ENCODE data around the gene CCAR1. TPM values are rescaled to one million over a fixed set of nuclear protein-coding genes. Genes with fewer than 3 reads are reported as not detected.
"Not testable (repeated sequence)": the region's sequence is repeated elsewhere in the genome, so short reads cannot be mapped to it uniquely, and the experiment has no call there.

The CCAR1 gene, protein sequence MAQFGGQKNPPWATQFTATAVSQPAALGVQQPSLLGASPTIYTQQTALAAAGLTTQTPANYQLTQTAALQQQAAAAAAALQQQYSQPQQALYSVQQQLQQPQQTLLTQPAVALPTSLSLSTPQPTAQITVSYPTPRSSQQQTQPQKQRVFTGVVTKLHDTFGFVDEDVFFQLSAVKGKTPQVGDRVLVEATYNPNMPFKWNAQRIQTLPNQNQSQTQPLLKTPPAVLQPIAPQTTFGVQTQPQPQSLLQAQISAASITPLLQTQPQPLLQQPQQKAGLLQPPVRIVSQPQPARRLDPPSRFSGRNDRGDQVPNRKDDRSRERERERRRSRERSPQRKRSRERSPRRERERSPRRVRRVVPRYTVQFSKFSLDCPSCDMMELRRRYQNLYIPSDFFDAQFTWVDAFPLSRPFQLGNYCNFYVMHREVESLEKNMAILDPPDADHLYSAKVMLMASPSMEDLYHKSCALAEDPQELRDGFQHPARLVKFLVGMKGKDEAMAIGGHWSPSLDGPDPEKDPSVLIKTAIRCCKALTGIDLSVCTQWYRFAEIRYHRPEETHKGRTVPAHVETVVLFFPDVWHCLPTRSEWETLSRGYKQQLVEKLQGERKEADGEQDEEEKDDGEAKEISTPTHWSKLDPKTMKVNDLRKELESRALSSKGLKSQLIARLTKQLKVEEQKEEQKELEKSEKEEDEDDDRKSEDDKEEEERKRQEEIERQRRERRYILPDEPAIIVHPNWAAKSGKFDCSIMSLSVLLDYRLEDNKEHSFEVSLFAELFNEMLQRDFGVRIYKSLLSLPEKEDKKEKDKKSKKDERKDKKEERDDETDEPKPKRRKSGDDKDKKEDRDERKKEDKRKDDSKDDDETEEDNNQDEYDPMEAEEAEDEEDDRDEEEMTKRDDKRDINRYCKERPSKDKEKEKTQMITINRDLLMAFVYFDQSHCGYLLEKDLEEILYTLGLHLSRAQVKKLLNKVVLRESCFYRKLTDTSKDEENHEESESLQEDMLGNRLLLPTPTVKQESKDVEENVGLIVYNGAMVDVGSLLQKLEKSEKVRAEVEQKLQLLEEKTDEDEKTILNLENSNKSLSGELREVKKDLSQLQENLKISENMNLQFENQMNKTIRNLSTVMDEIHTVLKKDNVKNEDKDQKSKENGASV
- total RNA-seq = 45.1 and 63.2 TPM in 2 replicates

GRCh38 chr10:68720793-68721672 is at the start of gene CCAR1:
TSS of gene CCAR1 (plus strand) at chr10:68721239. CDS start at chr10:68722505, 1,266 bp downstream.
- TF ChIP-seq, protein P1, sequence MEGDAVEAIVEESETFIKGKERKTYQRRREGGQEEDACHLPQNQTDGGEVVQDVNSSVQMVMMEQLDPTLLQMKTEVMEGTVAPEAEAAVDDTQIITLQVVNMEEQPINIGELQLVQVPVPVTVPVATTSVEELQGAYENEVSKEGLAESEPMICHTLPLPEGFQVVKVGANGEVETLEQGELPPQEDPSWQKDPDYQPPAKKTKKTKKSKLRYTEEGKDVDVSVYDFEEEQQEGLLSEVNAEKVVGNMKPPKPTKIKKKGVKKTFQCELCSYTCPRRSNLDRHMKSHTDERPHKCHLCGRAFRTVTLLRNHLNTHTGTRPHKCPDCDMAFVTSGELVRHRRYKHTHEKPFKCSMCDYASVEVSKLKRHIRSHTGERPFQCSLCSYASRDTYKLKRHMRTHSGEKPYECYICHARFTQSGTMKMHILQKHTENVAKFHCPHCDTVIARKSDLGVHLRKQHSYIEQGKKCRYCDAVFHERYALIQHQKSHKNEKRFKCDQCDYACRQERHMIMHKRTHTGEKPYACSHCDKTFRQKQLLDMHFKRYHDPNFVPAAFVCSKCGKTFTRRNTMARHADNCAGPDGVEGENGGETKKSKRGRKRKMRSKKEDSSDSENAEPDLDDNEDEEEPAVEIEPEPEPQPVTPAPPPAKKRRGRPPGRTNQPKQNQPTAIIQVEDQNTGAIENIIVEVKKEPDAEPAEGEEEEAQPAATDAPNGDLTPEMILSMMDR (conservative IDR thresholded peaks at IDR 0.05; ENCODE audit: low read depth, low read length) = no peak
- H3K4me3 ChIP-seq (ENCODE audit: low read depth, low read length) = peak within 1 kb of the TSS; percentile 86

DNA sequence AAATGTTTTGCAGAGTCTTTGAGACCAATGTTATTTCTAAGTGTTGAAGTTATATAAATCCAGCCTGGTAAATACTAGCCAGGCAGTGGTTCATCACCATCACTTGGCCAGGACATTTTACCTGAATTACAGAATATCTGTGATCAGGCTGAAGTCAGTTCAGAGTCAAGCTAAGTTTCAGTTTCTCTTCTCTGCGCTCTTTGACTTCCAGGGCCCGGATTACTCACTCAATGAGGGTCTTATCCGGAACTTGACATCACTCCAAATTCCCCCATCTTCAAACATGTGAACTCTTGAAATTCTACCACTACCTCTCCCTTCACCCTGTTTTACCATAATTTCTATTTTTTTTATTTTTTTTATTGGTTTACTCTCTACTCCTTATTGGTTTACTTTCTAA is 36.6 kb upstream of the CCAR1 start:
- no peak for DNase-seq (ENCODE audit: low read depth)
- H3K4me3 ChIP-seq (ENCODE audit: low read depth, low read length) = no peak overlapping the region
- TF ChIP-seq, protein P1 (conservative IDR thresholded peaks at IDR 0.05; ENCODE audit: low read depth, low read length) = no peak

More at GRCh38 chr10:68720793-68721672, at the start of gene CCAR1:
- peak; percentile 67 for DNase-seq (ENCODE audit: low read depth)

DNA sequence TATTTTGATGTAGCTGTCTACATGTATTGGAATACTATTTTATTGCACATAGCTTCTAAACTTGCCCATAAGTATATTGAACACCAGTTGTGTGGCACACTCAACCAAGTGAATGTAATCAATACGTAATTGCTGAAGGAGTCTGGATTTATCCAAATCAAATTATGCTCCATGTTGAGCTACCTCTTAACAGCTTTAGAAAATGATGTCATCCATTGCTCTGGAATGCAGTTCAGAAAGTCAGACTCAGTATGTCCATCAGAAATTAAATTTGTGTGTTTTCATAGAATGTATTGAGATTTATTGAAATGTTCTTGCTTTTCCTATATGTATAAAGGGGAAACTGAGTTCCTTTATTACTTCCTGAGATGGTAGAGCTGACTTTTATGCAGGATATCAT is 25.0 kb upstream of the CCAR1 start:
- no peak overlapping the region for H3K4me3 ChIP-seq (ENCODE audit: low read depth, low read length)
- TF ChIP-seq, protein P1 (conservative IDR thresholded peaks at IDR 0.05; ENCODE audit: low read depth, low read length) = no peak
- no peak for DNase-seq (ENCODE audit: low read depth)

- no peak for DNase-seq (ENCODE audit: low read depth)
- no peak overlapping the region for H3K4me3 ChIP-seq (ENCODE audit: low read depth, low read length)
- TF ChIP-seq, protein P1 (conservative IDR thresholded peaks at IDR 0.05; ENCODE audit: low read depth, low read length) = no peak
Measured at GRCh38 chr10:68697106-68697505, 23.9 kb upstream of the CCAR1 start.

GRCh38 chr10:68700197-68700596 is 20.8 kb upstream of the CCAR1 start:
- no peak for DNase-seq (ENCODE audit: low read depth)
- TF ChIP-seq, protein P1 (conservative IDR thresholded peaks at IDR 0.05; ENCODE audit: low read depth, low read length) = no peak
- H3K4me3 ChIP-seq (ENCODE audit: low read depth, low read length) = no peak overlapping the region

DNA sequence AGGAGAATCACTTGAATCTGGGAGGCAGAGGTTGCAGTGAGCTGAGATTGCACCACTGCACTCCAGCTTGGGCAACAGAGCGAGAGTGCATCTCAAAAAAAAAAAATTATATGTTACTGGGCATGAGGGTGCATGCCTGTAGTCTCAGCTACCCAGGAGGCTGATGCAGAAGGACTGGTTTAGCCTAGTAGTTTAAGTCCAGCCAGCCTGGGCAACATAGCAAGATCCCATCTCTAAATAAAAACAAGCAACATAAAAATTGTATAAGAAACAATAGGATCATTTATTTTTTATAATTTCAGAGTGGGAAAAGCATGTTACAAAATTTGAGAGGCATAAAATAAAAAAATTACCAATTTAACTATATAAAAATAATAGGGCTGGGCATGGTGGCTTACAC is 15.5 kb upstream of the CCAR1 start:
- no peak overlapping the region for H3K4me3 ChIP-seq (ENCODE audit: low read depth, low read length)
- no peak for DNase-seq (ENCODE audit: low read depth)
- TF ChIP-seq, protein P1 (conservative IDR thresholded peaks at IDR 0.05; ENCODE audit: low read depth, low read length) = no peak

DNA sequence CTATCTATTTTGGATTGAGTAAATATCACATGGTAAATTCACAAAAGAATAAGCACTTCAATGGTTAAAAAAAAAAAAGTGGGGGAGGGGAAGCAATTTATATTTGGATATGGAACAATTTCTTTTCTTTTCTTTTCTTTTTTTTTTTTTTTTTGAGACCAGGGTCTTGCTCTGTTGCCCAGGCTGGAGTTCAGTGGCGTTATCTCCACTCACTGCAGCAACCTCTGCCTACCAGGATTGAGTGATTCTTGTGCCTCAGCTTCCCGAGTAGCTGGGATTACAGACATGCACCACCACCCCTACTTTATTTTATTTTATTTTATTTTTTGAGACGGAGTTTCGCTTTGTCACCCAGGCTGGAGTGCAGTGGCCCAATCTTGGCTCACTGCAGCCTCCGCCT is 12.1 kb upstream of the CCAR1 start:
- not testable (repeated sequence) for H3K4me3 ChIP-seq (ENCODE audit: low read depth, low read length); DNase-seq (ENCODE audit: low read depth)

DNA sequence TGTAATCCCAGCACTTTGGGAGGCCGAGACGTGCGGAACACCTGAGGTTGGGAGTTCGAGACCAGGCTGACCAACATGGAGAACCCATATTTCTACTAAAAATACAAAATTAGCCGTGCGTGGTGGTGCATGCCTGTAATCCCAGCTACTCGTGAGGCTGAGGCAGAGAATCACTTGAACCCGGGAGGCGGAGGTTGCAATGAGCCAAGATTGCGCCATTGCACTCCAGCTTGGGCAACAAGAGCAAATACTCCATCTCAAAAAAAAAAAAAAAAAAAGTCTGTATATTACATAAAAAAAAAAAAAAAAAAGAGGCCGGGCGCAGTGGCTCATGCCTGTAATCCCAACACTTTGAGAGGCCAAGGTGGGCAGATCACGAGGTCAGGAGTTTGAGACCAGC is 8.0 kb upstream of the CCAR1 start:
- DNase-seq (ENCODE audit: low read depth); H3K4me3 ChIP-seq (ENCODE audit: low read depth, low read length): not testable (repeated sequence)

Measured in epithelial cell of proximal tubule (primary cell).